ENCODE results near the gene SCYGR2.
"Not testable (repeated sequence)": the region's sequence is repeated elsewhere in the genome, so short reads cannot be mapped to it uniquely, and the experiment has no call there.

The SCYGR2 gene, protein sequence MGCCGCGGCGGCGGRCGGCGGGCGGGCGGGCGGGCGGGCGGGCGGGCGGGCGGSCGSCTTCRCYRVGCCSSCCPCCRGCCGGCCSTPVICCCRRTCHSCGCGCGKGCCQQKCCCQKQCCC

GRCh38 chr2:227598835-227599503 lies at the start of gene SCYGR2:
TSS of gene SCYGR2 (plus strand) at chr2:227598893. CDS start at chr2:227598893, 0 bp downstream.
- not testable (repeated sequence) for DNase-seq (ENCODE audit: low spot score)

- no peak for DNase-seq (ENCODE audit: low spot score)
These were observed 46.9 kb upstream of the SCYGR2 start for GRCh38 chr2:227551836-227552235.

GRCh38 chr2:227562581-227562980 lies 36.1 kb upstream of the SCYGR2 start:
- DNase-seq (ENCODE audit: low spot score), result no peak

DNA sequence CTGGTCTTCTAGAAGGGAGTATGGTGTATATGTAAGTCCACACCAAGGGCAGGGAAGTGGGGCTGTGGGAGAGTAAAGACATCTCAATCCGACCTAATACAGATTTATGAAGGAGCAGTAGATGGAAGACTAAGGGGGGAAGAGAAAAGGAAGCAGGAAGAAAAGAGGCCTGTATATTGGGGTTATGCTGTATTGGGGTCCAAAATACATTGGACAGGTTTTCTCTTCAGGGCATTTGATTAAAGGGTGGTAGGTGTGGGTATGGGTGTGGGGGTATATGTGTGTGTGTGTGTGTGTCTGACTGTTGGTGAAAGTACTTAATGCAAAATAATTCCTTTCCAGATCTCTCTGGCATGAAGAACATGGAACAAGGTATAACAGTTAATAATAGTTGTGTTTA lies 33.6 kb upstream of the SCYGR2 start:
- DNase-seq (ENCODE audit: low spot score), result no peak

DNA sequence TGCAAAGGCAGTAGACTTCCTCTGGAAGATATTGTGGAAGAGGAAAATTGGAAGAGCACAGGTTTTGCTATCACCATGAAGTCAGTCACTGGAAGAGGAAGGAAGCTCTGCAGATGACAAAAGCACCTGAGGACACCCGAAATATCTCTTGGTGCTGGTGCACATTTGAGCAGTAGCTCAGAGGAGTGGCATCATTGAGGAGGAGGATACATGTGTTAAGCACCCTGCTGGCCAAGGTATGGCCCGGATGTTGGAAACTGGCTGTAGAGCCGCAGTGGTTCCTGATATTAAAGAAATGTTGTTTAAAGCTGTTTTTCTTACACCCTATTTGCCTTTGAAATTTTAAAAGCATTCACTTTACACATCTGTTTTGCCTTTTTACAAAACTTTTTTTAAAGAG lies 32.7 kb upstream of the SCYGR2 start:
- DNase-seq (ENCODE audit: low spot score), result no peak

DNA sequence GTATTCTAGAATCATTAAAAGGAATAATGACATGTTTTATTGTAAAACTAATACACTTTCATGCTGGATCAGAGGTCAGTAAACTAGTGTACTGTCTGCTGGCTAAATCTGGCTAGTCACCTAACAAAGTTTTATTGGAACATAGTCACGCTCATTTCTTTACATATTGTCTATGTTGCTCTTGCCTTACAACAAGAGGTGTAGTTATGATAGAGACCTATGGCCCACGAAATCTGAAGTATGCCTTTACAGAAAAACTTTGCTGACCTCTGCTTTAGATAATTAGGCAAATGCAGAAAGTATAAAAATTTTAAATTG lies 29.9 kb upstream of the SCYGR2 start:
- no peak for DNase-seq (ENCODE audit: low spot score)

DNA sequence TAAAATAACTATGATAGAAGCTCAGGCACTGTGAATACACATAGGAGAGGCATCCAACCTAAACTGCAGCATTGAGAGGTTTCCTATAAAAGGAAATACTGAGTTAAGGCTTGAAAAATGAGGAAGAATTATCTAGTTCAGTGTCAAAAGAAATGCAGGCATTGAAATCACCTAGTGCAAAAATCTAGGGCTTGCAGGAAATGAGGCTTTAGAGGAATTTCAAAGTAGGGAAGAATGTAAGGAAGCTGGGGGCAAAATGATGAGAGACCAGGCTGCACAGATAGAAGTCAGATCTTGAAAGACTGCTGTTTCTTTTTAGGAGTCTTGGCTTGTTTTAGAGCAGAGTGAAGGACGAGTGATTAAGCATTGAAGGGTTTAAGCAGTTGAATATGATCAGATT lies 28.1 kb upstream of the SCYGR2 start:
- no peak for DNase-seq (ENCODE audit: low spot score)

DNA sequence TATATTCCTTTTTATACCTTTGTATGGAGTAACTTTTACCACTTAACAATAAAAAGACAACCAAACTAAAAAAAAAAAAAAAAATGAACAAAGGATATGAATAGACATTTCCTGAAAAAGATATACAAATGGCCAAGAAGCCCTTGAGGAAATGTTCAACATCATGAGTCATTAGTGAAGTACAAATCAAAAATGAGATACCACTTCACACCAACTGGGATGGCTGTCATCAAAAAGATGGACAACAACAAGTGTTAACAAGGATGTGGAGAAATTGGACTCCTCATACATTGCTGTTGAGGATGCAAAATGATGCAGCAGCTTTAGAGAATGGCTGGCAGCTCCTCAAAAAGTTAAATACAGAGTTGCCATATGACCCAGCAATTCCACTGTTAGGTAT lies 22.6 kb upstream of the SCYGR2 start:
- DNase-seq (ENCODE audit: low spot score), result no peak

DNA sequence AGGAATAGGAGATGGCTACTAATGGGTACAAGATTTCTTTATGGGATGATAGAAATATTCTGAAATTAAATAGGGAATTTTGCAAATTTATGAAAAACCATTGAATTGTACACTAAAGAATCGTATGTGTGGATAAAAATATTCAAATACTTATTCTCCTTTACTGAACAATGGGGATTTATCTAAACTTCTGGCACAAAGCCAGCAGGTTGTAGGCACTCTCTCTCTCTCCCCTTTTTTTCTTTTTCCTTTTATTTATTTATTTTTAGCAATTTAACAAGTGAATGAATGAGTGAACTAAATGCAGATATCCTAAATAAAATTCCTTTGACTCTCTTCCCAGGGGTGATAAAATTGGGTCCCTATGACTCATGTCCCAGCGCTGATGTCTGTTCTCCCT lies 21.9 kb upstream of the SCYGR2 start:
- no peak for DNase-seq (ENCODE audit: low spot score)

GRCh38 chr2:227577555-227577954 lies 21.1 kb upstream of the SCYGR2 start:
- DNase-seq (ENCODE audit: low spot score), result no peak

DNA sequence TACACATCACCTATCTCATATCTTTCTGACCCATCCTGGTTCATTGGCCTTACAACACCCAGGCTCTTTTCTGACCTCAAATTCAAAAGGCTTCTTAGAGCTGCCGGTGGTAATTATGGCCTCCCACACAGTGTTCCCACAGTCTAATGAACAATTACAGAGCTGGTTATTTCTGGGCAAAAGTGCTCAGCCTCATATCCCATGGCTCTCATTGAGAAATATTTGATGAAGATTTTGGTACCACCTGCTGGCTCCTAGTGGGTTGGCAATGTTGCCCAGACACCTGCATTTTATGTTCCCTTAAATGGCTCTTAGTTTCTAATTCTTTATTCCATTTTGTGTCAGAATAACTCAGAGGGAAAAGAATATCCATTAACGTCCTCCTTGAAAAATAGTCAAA lies 20.1 kb upstream of the SCYGR2 start:
- DNase-seq (ENCODE audit: low spot score), result no peak

- DNase-seq (ENCODE audit: low spot score), result no peak
These were observed 18.9 kb upstream of the SCYGR2 start for GRCh38 chr2:227579791-227580190.

DNA sequence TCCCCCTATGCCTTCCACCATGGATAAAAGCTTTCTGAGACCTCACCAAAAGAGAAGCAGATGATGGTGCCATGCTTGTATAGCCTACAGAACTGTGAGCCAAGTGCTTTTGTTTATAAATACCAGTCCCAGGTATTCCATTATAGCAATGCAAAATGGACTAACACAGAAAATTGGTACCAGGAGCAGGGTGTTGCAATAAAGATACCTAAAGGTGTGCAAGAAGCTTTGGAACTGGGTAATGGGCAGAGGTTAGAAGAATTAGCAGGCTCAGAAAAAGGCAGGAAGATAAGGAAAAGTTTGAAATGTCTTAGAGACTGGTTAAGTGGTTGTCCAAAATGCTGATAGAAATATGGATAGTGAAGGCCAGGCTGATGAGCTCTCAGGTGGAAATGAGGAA lies 16.3 kb upstream of the SCYGR2 start:
- DNase-seq (ENCODE audit: low spot score), result no peak

DNA sequence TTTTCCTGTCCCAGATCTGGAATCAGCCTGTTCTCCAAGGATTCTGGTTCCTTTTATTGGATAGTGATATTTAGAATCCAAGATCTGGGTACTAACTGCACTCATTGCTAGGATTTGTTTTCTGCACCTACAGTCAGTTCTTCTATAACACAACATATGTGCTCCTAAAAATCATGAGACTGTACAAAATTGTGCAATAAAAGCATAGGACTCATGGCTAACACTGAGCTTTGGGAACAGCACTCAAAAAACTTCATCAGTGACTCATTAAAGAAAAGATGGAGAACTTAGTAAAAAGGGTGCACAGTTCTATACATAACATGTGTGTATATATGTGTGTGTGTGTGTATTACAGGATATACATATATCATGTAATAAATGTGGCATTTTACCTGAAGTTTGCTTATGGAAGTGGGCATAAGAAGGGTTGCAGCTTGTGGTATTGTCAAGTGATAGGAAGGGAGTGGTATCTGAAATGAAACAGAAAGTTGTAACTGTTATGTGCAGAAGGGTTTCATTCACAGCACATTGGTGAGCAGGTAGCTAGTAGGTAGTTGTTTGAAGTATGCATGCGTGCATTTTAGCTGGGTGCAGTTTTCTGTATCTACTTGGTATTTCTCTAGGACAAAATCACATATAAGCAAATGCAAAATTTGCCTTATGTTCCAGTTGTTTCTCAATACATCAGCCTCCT lies 5.9 kb upstream of the SCYGR2 start:
- no peak for DNase-seq (ENCODE audit: low spot score)

GRCh38 chr2:227595797-227596196 lies 2.9 kb upstream of the SCYGR2 start:
- DNase-seq (ENCODE audit: low spot score), result no peak

DNA sequence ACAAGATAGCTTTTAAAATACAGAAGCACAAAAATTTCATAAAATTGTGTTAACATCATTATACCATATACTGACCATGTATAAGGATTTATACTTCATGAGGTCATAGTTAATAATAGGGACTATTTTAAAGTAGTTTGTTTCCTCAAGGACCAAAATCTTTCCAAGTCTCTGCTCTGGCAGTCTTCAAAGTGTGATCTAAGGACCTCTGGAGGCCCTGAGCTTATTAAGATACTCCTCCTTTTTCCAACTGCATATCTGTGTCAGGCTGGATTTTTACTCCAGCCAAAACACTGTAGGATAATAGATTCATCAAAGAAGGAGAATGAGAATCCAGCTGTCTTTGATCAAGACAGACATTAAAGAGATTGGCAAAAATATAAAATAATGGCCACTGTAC lies 1.7 kb upstream of the SCYGR2 start:
- DNase-seq (ENCODE audit: low spot score), result no peak

DNA sequence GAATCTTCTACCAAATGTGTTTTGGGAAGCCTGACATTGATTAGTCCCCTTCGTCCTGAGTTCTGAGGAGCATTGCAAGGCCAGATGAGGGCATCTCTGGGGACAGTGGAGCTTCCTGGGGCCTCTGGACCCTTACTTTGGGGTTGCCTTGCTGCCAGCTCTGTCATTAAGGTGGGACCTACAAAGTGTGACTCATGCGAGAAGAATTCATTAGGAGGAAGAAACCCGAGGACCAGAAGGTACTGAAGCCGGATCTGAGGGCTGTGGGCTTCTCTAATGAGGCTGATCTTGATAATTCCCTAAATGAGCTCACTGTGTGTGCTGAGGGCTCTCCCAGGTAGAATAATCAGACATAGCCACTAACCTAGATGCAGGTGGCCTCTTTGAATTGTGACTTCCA lies 695 bp upstream of the SCYGR2 start:
- DNase-seq (ENCODE audit: low spot score), result no peak

GRCh38 chr2:227602358-227602757 lies 3.7 kb downstream of the SCYGR2 start:
- no peak for DNase-seq (ENCODE audit: low spot score)

GRCh38 chr2:227606476-227606875 lies 7.8 kb downstream of the SCYGR2 start:
- no peak for DNase-seq (ENCODE audit: low spot score)

GRCh38 chr2:227607941-227608340 lies 9.2 kb downstream of the SCYGR2 start:
- DNase-seq (ENCODE audit: low spot score), result no peak

DNA sequence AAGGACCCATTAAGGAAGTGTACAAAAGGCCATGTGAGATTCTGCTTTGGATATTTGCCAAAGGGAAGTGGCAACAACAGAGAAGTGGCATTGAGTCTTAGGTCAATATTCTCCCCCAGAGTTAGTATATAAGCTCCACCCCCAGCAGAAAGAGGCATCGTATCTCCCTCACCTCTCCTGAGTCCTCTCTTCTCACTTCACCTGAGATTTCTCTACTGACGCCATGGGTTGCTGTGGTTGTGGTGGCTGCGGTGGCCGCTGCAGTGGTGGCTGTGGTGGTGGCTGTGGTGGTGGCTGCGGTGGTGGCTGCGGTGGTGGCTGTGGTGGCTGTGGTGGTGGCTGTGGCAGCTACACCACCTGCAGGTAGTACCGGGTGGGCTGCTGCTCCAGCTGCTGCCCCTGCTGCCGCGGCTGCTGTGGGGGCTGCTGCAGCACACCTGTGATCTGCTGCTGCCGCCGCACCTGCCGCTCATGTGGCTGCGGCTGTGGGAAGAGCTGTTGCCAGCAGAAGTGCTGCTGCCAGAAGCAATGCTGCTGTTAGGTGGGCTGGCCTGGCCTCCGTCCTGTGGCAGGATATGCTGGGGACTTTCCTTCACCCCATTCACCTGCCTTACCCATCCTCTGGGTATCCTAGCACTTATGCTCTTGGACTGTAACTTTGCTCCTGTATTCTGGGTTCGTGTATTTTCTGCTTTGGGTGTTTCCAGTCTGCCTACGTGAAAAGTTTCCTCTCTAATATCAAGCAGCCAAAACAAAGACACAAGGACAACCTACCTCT lies 10.1 kb downstream of the SCYGR2 start:
- DNase-seq (ENCODE audit: low spot score), result no peak

DNA sequence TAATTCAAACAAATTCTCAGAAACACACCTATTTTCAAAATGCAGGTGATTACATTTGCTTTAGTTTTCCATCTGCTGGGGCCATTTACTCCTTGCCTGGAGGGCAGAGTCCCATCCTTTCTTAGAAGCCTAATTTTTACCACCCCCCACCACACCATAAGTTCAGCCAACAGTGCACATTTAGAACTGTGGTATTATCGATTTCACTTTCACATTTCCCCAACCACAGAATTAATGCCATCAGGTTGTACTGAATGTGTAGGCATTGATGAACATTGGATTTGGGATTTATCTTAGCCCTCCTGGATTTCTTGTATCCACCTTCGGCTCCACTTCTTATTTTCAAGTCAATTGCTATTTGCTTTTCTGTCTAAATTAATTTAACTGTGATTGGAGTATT lies 11.4 kb downstream of the SCYGR2 start:
- DNase-seq (ENCODE audit: low spot score), result no peak
